ENCODE data around the gene SMG6.

DNA sequence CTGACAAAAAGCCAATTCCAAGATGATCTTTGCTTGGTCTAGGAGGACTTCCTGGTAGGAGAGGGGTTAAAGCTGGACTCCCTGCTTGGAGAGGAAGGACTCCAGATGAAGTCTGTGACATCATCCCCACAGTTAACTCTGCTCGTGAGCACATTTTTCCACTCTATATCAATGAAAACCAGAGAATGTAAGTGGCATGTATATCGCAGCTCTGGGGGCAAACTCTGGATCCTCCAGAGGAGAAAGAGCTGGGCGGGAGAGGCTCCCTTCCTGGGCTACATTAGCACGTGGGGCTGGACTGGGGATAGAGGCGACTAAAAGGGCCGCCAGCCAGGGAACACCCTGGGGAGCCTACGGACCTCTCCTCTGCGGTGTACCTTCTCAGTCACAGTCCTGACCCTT is 214.6 kb downstream of the SMG6 start:
- TF ChIP-seq, protein P1, sequence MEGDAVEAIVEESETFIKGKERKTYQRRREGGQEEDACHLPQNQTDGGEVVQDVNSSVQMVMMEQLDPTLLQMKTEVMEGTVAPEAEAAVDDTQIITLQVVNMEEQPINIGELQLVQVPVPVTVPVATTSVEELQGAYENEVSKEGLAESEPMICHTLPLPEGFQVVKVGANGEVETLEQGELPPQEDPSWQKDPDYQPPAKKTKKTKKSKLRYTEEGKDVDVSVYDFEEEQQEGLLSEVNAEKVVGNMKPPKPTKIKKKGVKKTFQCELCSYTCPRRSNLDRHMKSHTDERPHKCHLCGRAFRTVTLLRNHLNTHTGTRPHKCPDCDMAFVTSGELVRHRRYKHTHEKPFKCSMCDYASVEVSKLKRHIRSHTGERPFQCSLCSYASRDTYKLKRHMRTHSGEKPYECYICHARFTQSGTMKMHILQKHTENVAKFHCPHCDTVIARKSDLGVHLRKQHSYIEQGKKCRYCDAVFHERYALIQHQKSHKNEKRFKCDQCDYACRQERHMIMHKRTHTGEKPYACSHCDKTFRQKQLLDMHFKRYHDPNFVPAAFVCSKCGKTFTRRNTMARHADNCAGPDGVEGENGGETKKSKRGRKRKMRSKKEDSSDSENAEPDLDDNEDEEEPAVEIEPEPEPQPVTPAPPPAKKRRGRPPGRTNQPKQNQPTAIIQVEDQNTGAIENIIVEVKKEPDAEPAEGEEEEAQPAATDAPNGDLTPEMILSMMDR (IDR thresholded peaks at IDR 0.05; ENCODE audit: insufficient read depth, low read length, poor library complexity, severe bottlenecking) = no peak
- TF ChIP-seq EZH2phosphoT487 (conservative IDR thresholded peaks at IDR 0.05; ENCODE audit: low read length) = no peak
